ENCODE measurements around the gene TMOD1. TPM values are rescaled to one million over a fixed set of nuclear protein-coding genes. Genes with fewer than 3 reads are reported as not detected.
"Not testable (repeated sequence)": the region's sequence is repeated elsewhere in the genome, so short reads cannot be mapped to it uniquely, and the experiment has no call there.

Gene TMOD1
- total RNA-seq, 1 donor from 2014 or later: 0.86 TPM

DNA sequence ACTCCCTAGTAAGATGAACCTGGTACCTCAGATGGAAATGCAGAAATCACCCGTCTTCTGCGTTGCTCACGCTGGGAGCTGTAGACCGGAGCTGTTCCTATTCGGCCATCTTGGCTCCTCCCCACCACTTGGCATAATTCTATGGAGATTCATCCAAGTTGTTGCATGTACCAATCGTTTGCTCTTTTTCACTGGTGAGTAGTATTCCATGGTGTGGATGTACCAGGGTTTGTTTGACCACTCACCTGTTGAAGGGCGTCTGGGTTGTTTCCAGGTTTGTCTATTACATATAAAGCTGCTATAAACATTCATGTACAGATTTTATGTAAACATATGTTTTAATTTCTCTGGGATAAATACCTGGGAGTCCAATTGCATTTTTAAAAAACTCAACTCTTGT is 85.4 kb downstream of the TMOD1 start:
- H3K4me3 Mint-ChIP-seq: not testable (repeated sequence)

DNA sequence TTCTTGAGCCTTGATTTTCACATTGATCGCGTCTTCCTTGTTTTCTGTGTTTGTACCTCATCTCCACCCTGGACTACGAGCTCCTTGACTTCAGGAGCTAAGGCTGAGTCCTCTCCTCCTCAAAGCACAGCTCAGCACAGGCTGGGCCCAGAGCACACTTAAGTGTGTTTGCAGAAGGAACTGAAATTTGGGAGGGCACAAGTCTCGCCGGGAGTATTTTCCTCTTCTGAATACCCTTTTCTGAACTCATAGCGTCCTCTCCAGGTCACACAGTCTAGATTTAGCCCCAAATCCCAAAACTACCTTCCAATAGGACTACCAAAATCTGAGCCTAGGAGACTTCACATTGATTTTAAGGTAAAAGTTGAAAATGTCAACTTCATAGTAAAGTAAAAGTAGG is 90.1 kb downstream of the TMOD1 start:
- intact Hi-C loops (cut with micrococcal nuclease): no loop called here
- H3K4me3 Mint-ChIP-seq: no peak overlapping the region

More for the DNA sequence above, 85.4 kb downstream of the TMOD1 start:
- intact Hi-C loops (cut with micrococcal nuclease); H3K27ac Mint-ChIP-seq; H3K36me3 Mint-ChIP-seq (ENCODE audit: low read depth); H3K27me3 Mint-ChIP-seq (ENCODE audit: insufficient read depth); H3K9me3 Mint-ChIP-seq; DNase-seq (ENCODE audit: low spot score); H3K4me1 Mint-ChIP-seq (ENCODE audit: low read depth): not testable (repeated sequence)

GRCh38 chr9:97592126-97592525 is 90.7 kb downstream of the TMOD1 start:
- no peaks in the 10 kb centered on the region for H3K4me1 Mint-ChIP-seq (ENCODE audit: low read depth)
- H3K4me3 Mint-ChIP-seq: no peak overlapping the region
- peaks cover 3% of the 10 kb centered on the region for H3K27me3 Mint-ChIP-seq (ENCODE audit: insufficient read depth)
- intact Hi-C loops (cut with micrococcal nuclease): no loop called here
- H3K36me3 Mint-ChIP-seq (ENCODE audit: low read depth): no peaks in the 10 kb centered on the region
- no peak overlapping the region for H3K27ac Mint-ChIP-seq
- DNase-seq (ENCODE audit: low spot score): no peak
- H3K9me3 Mint-ChIP-seq: peaks cover 5% of the 10 kb centered on the region

More for the DNA sequence above, 90.1 kb downstream of the TMOD1 start:
- H3K27ac Mint-ChIP-seq: no peak overlapping the region
- no peak for DNase-seq (ENCODE audit: low spot score)
- no peaks in the 10 kb centered on the region for H3K4me1 Mint-ChIP-seq (ENCODE audit: low read depth)
- peaks cover 4% of the 10 kb centered on the region for H3K27me3 Mint-ChIP-seq (ENCODE audit: insufficient read depth)
- no peaks in the 10 kb centered on the region for H3K36me3 Mint-ChIP-seq (ENCODE audit: low read depth)
- H3K9me3 Mint-ChIP-seq: peaks cover 9% of the 10 kb centered on the region

DNA sequence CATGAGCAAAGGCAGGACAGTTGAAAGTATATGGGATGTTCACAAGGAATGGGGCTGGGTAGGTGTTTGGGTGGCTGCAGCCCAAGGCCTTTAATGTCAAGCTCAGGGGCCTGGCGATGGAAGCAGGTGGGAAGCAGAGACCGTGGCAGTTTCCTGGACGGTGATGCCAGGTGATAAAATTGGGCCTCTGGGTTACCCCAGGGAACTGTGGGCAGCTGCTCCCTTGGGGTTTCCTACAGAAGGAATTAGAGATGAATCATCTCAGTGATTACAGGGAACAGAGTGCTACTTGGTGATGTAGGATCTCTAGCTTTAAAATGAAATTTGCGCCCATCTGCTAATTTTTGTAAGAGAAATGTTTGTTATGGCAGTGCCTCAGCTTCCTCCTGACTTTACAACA is 92.5 kb downstream of the TMOD1 start:
- intact Hi-C loops (cut with micrococcal nuclease): no loop called here
- Mint-ChIP-seq H3K4me3 (no peak overlapping the region), H3K27ac (no peak overlapping the region)

GRCh38 chr9:97594381-97594921 is 93.0 kb downstream of the TMOD1 start:
- H3K9me3 Mint-ChIP-seq: no peaks in the 10 kb centered on the region
- H3K27me3 Mint-ChIP-seq (ENCODE audit: insufficient read depth): peaks cover 3% of the 10 kb centered on the region
- intact Hi-C loops (cut with micrococcal nuclease): no loop called here
- no peak overlapping the region for H3K27ac Mint-ChIP-seq
- H3K4me1 Mint-ChIP-seq (ENCODE audit: low read depth): peaks cover 9% of the 10 kb centered on the region
- no peak overlapping the region for H3K4me3 Mint-ChIP-seq
- peaks cover 2% of the 10 kb centered on the region for H3K36me3 Mint-ChIP-seq (ENCODE audit: low read depth)
- DNase-seq (ENCODE audit: low spot score): no peak

More for the DNA sequence above, 92.5 kb downstream of the TMOD1 start:
- DNase-seq (ENCODE audit: low spot score): no peak
- Mint-ChIP-seq H3K9me3 (no peaks in the 10 kb centered on the region), H3K4me1 (ENCODE audit: low read depth) (peaks cover 7% of the 10 kb centered on the region), H3K36me3 (ENCODE audit: low read depth) (peaks cover 2% of the 10 kb centered on the region), H3K27me3 (ENCODE audit: insufficient read depth) (peaks cover 3% of the 10 kb centered on the region)

DNA sequence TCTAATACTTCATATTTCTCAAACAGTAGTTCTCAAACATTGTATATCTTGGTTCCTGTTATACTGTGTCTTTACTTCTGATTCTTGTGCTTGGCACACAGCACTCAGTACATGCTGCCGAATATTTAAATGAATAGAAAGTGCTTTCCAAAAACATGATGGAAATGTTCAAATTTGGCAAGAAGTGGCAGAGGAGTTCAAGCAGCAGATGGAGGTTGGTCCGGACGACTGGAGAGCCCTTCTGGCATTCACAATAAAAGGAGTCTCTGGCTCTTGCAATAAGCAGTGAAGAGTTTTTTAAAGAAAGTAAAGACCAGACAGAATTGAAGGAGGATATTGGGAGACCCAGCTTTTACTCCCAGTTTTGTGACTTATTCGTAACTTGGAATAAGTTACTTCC is 95.4 kb downstream of the TMOD1 start:
- Mint-ChIP-seq H3K27ac (no peak overlapping the region), H3K4me3 (no peak overlapping the region), H3K9me3 (no peaks in the 10 kb centered on the region), H3K4me1 (ENCODE audit: low read depth) (peaks cover 9% of the 10 kb centered on the region), H3K36me3 (ENCODE audit: low read depth) (peaks cover 10% of the 10 kb centered on the region), H3K27me3 (ENCODE audit: insufficient read depth) (no peaks in the 10 kb centered on the region)
- intact Hi-C loops (cut with micrococcal nuclease): loop anchor here (5.0 kb wide), 1 partner anchor 40 kb away; no protein-coding TSS in a partner anchor
- no peak for DNase-seq (ENCODE audit: low spot score)

- Mint-ChIP-seq H3K36me3 (ENCODE audit: low read depth) (peaks cover 18% of the 10 kb centered on the region), H3K4me1 (ENCODE audit: low read depth) (peaks cover 9% of the 10 kb centered on the region)
Measured at GRCh38 chr9:97598461-97599288, 97.2 kb downstream of the TMOD1 start.

DNA sequence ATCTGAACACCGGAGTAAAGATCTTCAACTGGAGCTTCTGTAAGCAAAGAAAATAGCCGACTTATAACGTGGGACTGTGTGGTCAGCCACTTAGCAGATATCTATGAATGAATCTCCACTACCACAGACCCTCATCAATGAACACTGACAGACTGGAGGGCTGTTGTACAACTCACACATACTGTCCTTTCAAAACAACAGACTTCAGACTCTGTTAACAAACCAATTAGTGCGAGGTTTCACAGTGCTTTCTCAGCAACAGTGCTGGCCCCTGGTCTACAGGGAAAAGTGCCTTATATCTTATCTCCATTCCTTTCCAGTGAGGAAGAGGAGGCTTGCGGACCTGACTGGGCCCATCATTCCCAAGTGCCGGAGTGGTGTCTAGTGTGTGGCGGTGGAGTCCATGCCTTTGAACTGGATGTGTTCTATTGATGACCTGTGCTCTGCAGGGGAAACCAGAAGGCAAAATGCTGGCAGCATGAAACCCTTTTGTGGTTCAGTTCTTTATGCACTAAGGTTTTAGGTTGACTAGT is 97.9 kb downstream of the TMOD1 start:
- no peak for DNase-seq (ENCODE audit: low spot score)
- Mint-ChIP-seq H3K27me3 (ENCODE audit: insufficient read depth) (no peaks in the 10 kb centered on the region), H3K9me3 (no peaks in the 10 kb centered on the region), H3K27ac (no peak overlapping the region), H3K4me1 (ENCODE audit: low read depth) (peaks cover 9% of the 10 kb centered on the region), H3K4me3 (no peak overlapping the region), H3K36me3 (ENCODE audit: low read depth) (peaks cover 18% of the 10 kb centered on the region)
- intact Hi-C loops (cut with micrococcal nuclease): loop anchor here (5.0 kb wide), 1 partner anchor 42 kb away; no protein-coding TSS in a partner anchor

More at GRCh38 chr9:97598461-97599288, 97.2 kb downstream of the TMOD1 start:
- Mint-ChIP-seq H3K9me3 (no peaks in the 10 kb centered on the region), H3K27ac (no peak overlapping the region), H3K27me3 (ENCODE audit: insufficient read depth) (no peaks in the 10 kb centered on the region), H3K4me3 (no peak overlapping the region)
- peak; percentile 60 for DNase-seq (ENCODE audit: low spot score)
- intact Hi-C loops (cut with micrococcal nuclease): loop anchor here (1.0 to 5.0 kb wide), 6 partner anchors 17 to 741 kb away; no protein-coding TSS in a partner anchor

DNA sequence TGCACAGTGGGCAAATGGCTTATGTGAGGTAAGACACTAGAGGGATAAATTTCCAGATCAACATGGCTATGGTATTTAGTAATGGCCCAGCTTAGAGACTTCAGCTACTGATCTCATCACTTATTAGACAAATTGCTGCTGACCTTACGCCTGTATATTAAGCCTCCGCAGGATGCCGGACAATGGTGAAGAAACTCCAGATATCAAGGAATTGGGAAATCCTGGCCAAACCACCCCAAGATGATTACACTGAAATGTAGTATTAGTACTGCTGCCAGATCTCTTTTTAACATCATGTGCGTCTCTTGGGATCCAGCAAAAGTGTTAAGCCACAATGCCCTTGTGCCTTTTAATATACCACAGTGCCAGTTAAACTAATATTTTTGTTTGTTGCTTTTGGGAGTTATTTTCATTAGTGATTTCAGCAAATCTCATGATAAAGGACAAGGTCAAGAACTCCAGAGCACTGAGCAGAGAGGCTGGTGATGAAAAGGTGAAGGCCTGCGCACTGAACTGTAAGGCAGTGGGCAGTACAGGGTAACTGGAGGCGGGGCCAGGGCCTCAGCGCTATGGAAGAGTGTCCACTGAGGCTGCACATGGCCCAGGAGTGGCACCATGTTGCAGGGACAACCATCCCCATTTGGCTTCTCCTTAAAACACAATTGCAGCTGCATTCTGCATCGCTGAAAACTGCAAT is 99.2 kb downstream of the TMOD1 start:
- no peak overlapping the region for H3K4me3 Mint-ChIP-seq
- H3K36me3 Mint-ChIP-seq (ENCODE audit: low read depth): peaks cover 24% of the 10 kb centered on the region
- H3K27ac Mint-ChIP-seq: no peak overlapping the region
- intact Hi-C loops (cut with micrococcal nuclease): no loop called here
- no peak for DNase-seq (ENCODE audit: low spot score)
- peaks cover 9% of the 10 kb centered on the region for H3K4me1 Mint-ChIP-seq (ENCODE audit: low read depth)
- H3K27me3 Mint-ChIP-seq (ENCODE audit: insufficient read depth): no peaks in the 10 kb centered on the region
- H3K9me3 Mint-ChIP-seq: no peaks in the 10 kb centered on the region

GRCh38 chr9:97601228-97601898 is 99.9 kb downstream of the TMOD1 start:
- no peak for DNase-seq (ENCODE audit: low spot score)
- intact Hi-C loops (cut with micrococcal nuclease): no loop called here
- H3K4me1 Mint-ChIP-seq (ENCODE audit: low read depth): peaks cover 9% of the 10 kb centered on the region
- H3K4me3 Mint-ChIP-seq: no peak overlapping the region
- H3K27me3 Mint-ChIP-seq (ENCODE audit: insufficient read depth): no peaks in the 10 kb centered on the region
- peaks cover 24% of the 10 kb centered on the region for H3K36me3 Mint-ChIP-seq (ENCODE audit: low read depth)
- H3K27ac Mint-ChIP-seq: no peak overlapping the region
- H3K9me3 Mint-ChIP-seq: no peaks in the 10 kb centered on the region

GRCh38 chr9:97602430-97602829 is 101.0 kb downstream of the TMOD1 start:
- peaks cover 24% of the 10 kb centered on the region for H3K36me3 Mint-ChIP-seq (ENCODE audit: low read depth)
- DNase-seq (ENCODE audit: low spot score): no peak
- H3K4me1 Mint-ChIP-seq (ENCODE audit: low read depth): peaks cover 9% of the 10 kb centered on the region
- no peaks in the 10 kb centered on the region for H3K9me3 Mint-ChIP-seq
- H3K4me3 Mint-ChIP-seq: no peak overlapping the region
- no peaks in the 10 kb centered on the region for H3K27me3 Mint-ChIP-seq (ENCODE audit: insufficient read depth)
- no peak overlapping the region for H3K27ac Mint-ChIP-seq
- intact Hi-C loops (cut with micrococcal nuclease): no loop called here

- no peaks in the 10 kb centered on the region for H3K9me3 Mint-ChIP-seq
- no peaks in the 10 kb centered on the region for H3K4me1 Mint-ChIP-seq (ENCODE audit: low read depth)
- no peak overlapping the region for H3K27ac Mint-ChIP-seq
- DNase-seq (ENCODE audit: low spot score): no peak
- intact Hi-C loops (cut with micrococcal nuclease): no loop called here
- no peaks in the 10 kb centered on the region for H3K27me3 Mint-ChIP-seq (ENCODE audit: insufficient read depth)
- peaks cover 26% of the 10 kb centered on the region for H3K36me3 Mint-ChIP-seq (ENCODE audit: low read depth)
- H3K4me3 Mint-ChIP-seq: no peak overlapping the region
Measured at GRCh38 chr9:97604901-97605645, 103.6 kb downstream of the TMOD1 start.

All from activated T-helper 1 cell treated with anti-CD3 and anti-CD28 coated beads, Interleukin-12 subunit alpha, Interleukin-12 subunit beta, Interleukin-2, Interleukin-4 antibody, amounts not matched to agents 30 ng/mL and 10 ng/mL and 1 ng/mL, durations not matched to agents 14 hours and 24 hours and 36 hours (primary cell).